Astrocyte (in vitro differentiated cells and primary cell): Measurements from ENCODE around the gene KLF15. TPM values are rescaled to one million over a fixed set of nuclear protein-coding genes. Genes with fewer than 3 reads are reported as not detected.

ENCODE experiments used
- DNase-seq: peaks from one replicate; pipeline ENCODE4 v3.0.0-alpha.2; 2010; ENCODE audit warnings: low read depth
- FAIRE-seq: peaks from 2 replicates; lab custom pipeline; 2011; peaks lifted over from hg19 to GRCh38; lab: Jason Lieb, UNC
- H2AFZ ChIP-seq: 2 replicates; pipeline ENCODE4 v1.6.0; 2012; ENCODE audit warnings: low read depth, low read length, inconsistent platforms
- H3K27ac ChIP-seq: 2 replicates; pipeline ENCODE4 v1.5.1; 2011; ENCODE audit warnings: low read depth, low read length, inconsistent platforms
- H3K27me3 ChIP-seq: 2 replicates; pipeline ENCODE4 v1.6.0; 2011; ENCODE audit warnings: low read length, inconsistent platforms; ENCODE audit not compliant: insufficient read depth
- H3K36me3 ChIP-seq: 2 replicates; pipeline ENCODE4 v1.5.1; 2011; ENCODE audit warnings: low read length, inconsistent platforms; ENCODE audit not compliant: insufficient read depth
- H3K4me1 ChIP-seq: 2 replicates; pipeline ENCODE4 v1.5.1; 2011; ENCODE audit warnings: low read length, inconsistent platforms; ENCODE audit not compliant: insufficient read depth
- H3K4me2 ChIP-seq: 2 replicates; pipeline ENCODE4 v1.6.0; 2012; ENCODE audit warnings: low read length, inconsistent platforms
- H3K4me3 ChIP-seq: 2 replicates; pipeline ENCODE4 v1.5.1; 2011; ENCODE audit warnings: low read depth, mild to moderate bottlenecking, low read length, inconsistent platforms; ENCODE audit not compliant: insufficient read depth
- H3K79me2 ChIP-seq: 2 replicates; pipeline ENCODE4 v1.6.0; 2012; ENCODE audit warnings: mild to moderate bottlenecking, low read length, inconsistent platforms; ENCODE audit not compliant: insufficient read depth
- H3K9ac ChIP-seq: 2 replicates; pipeline ENCODE4 v1.6.0; 2012; ENCODE audit warnings: mild to moderate bottlenecking, low read length, inconsistent platforms
- H3K9me3 ChIP-seq: 2 replicates; pipeline ENCODE4 v1.5.1; 2012; ENCODE audit warnings: low read depth, mild to moderate bottlenecking, low read length, inconsistent platforms; ENCODE audit not compliant: insufficient read depth
- H4K20me1 ChIP-seq: 2 replicates; pipeline ENCODE4 v1.6.0; 2012; ENCODE audit warnings: low read length, inconsistent platforms; ENCODE audit not compliant: insufficient read depth
- H3K27ac Mint-ChIP-seq: one replicate; pipeline ENCODE4 v1.8.0; 2021; ENCODE audit warnings: mild to moderate bottlenecking, mixed read lengths; ENCODE audit not compliant: unreplicated experiment
- H3K27me3 Mint-ChIP-seq: one replicate; pipeline ENCODE4 v1.8.0; 2021; ENCODE audit warnings: low read depth, mixed read lengths; ENCODE audit not compliant: unreplicated experiment
- H3K36me3 Mint-ChIP-seq: one replicate; pipeline ENCODE4 v1.8.0; 2021; ENCODE audit warnings: low read depth, mixed read lengths; ENCODE audit not compliant: unreplicated experiment
- H3K4me1 Mint-ChIP-seq: one replicate; pipeline ENCODE4 v1.8.0; 2021; ENCODE audit warnings: low read depth, mixed read lengths; ENCODE audit not compliant: unreplicated experiment
- H3K4me3 Mint-ChIP-seq: one replicate; pipeline ENCODE4 v1.8.0; 2021; ENCODE audit warnings: mild to moderate bottlenecking, moderate library complexity, mixed read lengths; ENCODE audit not compliant: unreplicated experiment
- H3K9me3 Mint-ChIP-seq: one replicate; pipeline ENCODE4 v1.8.0; 2021; ENCODE audit warnings: mild to moderate bottlenecking, mixed read lengths; ENCODE audit not compliant: unreplicated experiment
- EZH2 ChIP-seq: IDR thresholded peaks from 2 replicates; pipeline ENCODE4 v1.6.1; 2012; ENCODE audit warnings: mild to moderate bottlenecking, low read length, inconsistent platforms; ENCODE audit not compliant: insufficient read depth
- total RNA-seq: library from RNA; stranded (reverse); gene quantifications from 2 replicates; pipeline ENCODE4 v1.2.1, GENCODE V29; 2021
- TF ChIP-seq, protein P1 (sequence below): IDR thresholded peaks from 2 replicates; pipeline ENCODE4 v1.5.1; 2011; ENCODE audit warnings: low read depth, mild to moderate bottlenecking, inconsistent platforms, low read length, moderate library complexity; ENCODE audit not compliant: insufficient read depth

The KLF15 gene
- total RNA-seq, 1 donor from 2014 or later: 0.34 TPM

DNA sequence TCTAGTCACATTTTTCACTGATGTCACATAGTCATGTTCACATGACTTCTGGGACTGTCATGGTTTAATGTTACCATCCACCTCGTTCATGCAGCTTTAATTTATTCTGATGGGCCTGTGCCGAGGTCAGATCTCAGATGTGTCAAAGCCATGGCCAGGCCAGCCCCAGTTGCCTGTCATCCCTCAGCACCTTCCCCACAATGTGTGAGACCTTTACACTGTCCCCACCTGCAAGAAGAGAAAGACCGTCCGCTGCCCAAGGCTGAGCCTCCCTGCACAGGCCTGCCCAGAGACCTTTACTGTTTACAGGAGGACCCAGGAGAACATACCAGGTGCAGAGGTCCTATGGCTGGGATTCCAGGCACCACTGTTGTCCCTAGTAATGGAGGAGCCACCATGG lies 12.8 kb upstream of the KLF15 start:
- H3K36me3 ChIP-seq: no peaks in the 10 kb centered on the region
- FAIRE-seq (no peak), DNase-seq (no peak)
- no peaks in the 10 kb centered on the region for H3K36me3 Mint-ChIP-seq
- no peak overlapping the region for H3K4me3 Mint-ChIP-seq
- no peak overlapping the region for H3K27ac Mint-ChIP-seq
- no peaks in the 10 kb centered on the region for H3K79me2 ChIP-seq
- no peaks in the 10 kb centered on the region for H3K4me1 ChIP-seq
- H4K20me1 ChIP-seq: no peaks in the 10 kb centered on the region
- no peak overlapping the region for H3K4me2 ChIP-seq
- H3K9me3 Mint-ChIP-seq: no peaks in the 10 kb centered on the region
- peaks cover 30% of the 10 kb centered on the region for H3K27me3 Mint-ChIP-seq
- TF ChIP-seq, protein P1, sequence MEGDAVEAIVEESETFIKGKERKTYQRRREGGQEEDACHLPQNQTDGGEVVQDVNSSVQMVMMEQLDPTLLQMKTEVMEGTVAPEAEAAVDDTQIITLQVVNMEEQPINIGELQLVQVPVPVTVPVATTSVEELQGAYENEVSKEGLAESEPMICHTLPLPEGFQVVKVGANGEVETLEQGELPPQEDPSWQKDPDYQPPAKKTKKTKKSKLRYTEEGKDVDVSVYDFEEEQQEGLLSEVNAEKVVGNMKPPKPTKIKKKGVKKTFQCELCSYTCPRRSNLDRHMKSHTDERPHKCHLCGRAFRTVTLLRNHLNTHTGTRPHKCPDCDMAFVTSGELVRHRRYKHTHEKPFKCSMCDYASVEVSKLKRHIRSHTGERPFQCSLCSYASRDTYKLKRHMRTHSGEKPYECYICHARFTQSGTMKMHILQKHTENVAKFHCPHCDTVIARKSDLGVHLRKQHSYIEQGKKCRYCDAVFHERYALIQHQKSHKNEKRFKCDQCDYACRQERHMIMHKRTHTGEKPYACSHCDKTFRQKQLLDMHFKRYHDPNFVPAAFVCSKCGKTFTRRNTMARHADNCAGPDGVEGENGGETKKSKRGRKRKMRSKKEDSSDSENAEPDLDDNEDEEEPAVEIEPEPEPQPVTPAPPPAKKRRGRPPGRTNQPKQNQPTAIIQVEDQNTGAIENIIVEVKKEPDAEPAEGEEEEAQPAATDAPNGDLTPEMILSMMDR: no peak
- TF ChIP-seq EZH2: no peak
- H3K4me1 Mint-ChIP-seq: peaks cover 8% of the 10 kb centered on the region
- H3K4me3 ChIP-seq: no peak overlapping the region
- no peaks in the 10 kb centered on the region for H3K9me3 ChIP-seq
- no peak overlapping the region for H3K27ac ChIP-seq
- H3K27me3 ChIP-seq: no peaks in the 10 kb centered on the region
- H3K9ac ChIP-seq: no peak overlapping the region
- H2AFZ ChIP-seq: no peak overlapping the region

DNA sequence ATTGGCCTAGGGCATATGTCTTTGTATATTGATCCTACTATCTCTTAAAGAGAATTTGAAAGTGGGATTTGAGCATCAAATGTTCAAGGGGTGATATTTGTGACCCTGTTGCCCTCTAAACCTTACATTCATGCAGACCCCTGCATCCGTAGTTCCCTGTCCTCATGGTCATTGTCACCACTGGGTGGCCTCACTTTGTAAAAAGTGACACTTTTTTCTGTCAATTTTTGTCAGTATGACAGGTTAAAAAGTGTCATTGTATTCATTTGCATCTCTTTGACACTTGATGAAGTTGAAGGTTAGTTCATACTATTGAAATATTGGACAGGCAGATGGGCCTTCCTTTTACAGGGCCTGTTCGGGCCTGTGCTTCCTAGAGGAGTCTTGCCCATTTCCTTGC lies 12.3 kb upstream of the KLF15 start:
- no peak overlapping the region for H3K9ac ChIP-seq
- H3K9me3 ChIP-seq: no peaks in the 10 kb centered on the region
- FAIRE-seq (no peak), DNase-seq (no peak)
- Mint-ChIP-seq H3K27me3 (peaks cover 28% of the 10 kb centered on the region), H3K9me3 (no peaks in the 10 kb centered on the region), H3K36me3 (no peaks in the 10 kb centered on the region), H3K4me3 (no peak overlapping the region), H3K4me1 (peaks cover 7% of the 10 kb centered on the region), H3K27ac (no peak overlapping the region)
- H3K27ac ChIP-seq: no peak overlapping the region
- H3K36me3 ChIP-seq: no peaks in the 10 kb centered on the region
- H3K4me2 ChIP-seq: no peak overlapping the region
- H3K4me1 ChIP-seq: no peaks in the 10 kb centered on the region
- no peak overlapping the region for H3K4me3 ChIP-seq
- H4K20me1 ChIP-seq: no peaks in the 10 kb centered on the region
- no peaks in the 10 kb centered on the region for H3K79me2 ChIP-seq
- TF ChIP-seq EZH2: no peak
- TF ChIP-seq, protein P1: no peak
- no peaks in the 10 kb centered on the region for H3K27me3 ChIP-seq
- H2AFZ ChIP-seq: no peak overlapping the region

DNA sequence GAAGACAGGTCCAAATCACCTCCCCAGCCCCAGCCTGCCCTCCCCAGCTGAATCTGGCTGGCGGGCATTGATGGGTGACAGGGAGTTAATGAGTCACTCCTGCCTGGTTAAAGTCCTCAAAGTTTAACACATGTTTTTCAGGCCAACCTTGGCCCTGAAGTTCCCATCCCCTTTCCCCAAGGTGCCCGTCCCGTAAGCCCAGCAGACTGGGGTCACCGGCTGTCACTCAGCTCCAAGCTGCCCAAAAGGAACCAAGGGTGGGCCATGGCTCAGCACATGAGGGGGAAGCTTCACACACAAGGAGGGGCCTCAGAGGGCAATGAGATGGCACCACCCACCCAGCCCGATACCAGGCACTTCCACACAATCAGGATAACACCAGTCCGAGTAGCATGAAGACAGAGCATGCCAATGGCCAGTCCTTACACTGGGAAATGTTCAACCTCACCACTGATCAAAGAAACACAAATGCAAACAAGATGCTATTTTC lies 10.2 kb upstream of the KLF15 start:
- no peaks in the 10 kb centered on the region for H3K4me1 Mint-ChIP-seq
- no peaks in the 10 kb centered on the region for H3K9me3 ChIP-seq
- TF ChIP-seq EZH2: no peak
- TF ChIP-seq, protein P1: no peak
- no peaks in the 10 kb centered on the region for H3K4me1 ChIP-seq
- H3K4me3 Mint-ChIP-seq: no peak overlapping the region
- no peak overlapping the region for H3K4me3 ChIP-seq
- H3K27me3 ChIP-seq: peaks cover under 1% of the 10 kb centered on the region
- FAIRE-seq (no peak), DNase-seq (no peak)
- no peak overlapping the region for H3K27ac Mint-ChIP-seq
- H3K27ac ChIP-seq: no peak overlapping the region
- no peaks in the 10 kb centered on the region for H4K20me1 ChIP-seq
- H3K79me2 ChIP-seq: no peaks in the 10 kb centered on the region
- H3K4me2 ChIP-seq: no peak overlapping the region
- H3K36me3 ChIP-seq: no peaks in the 10 kb centered on the region
- H3K9ac ChIP-seq: no peak overlapping the region
- no peak overlapping the region for H2AFZ ChIP-seq
- no peaks in the 10 kb centered on the region for H3K36me3 Mint-ChIP-seq
- H3K9me3 Mint-ChIP-seq: no peaks in the 10 kb centered on the region
- H3K27me3 Mint-ChIP-seq: peaks cover 30% of the 10 kb centered on the region
